GM12878 (cell line): ENCODE measurements around the gene GAB1. TPM values are rescaled to one million over a fixed set of nuclear protein-coding genes. Genes with fewer than 3 reads are reported as not detected.

ENCODE experiments used
- ATAC-seq: fragments of 200-7000 bp; cut with Tn5 transposase; 3 replicates; pipeline ENCODE4 v1.9.1; 2020; ENCODE audit warnings: mild to moderate bottlenecking, moderate library complexity
- BruUV-seq: library from RNA; stranded (reverse); fragments of 400-500 nt; replicated peaks from 2 replicates; lab custom pipeline; 2021; lab: Mats Ljungman, UMichigan
- CTCF ChIA-PET: fragments of 300-600 bp; sonication (Branson Sonifier 250); formaldehyde crosslinking; extraction: SDS; loops from one replicate; lab custom pipeline; 2021; ENCODE audit warnings: inconsistent platforms; lab: Yijun Ruan, JAX
- POLR2A ChIA-PET: fragments of 350-600 bp; formaldehyde crosslinking; extraction: SDS; loops from one replicate; lab custom pipeline; 2021; ENCODE audit warnings: inconsistent platforms; lab: Charles Lee
- RAD21 ChIA-PET: fragments of 300-600 bp; sonication (Branson Sonifier 250); formaldehyde crosslinking; loops from one replicate; lab custom pipeline; 2023; ENCODE audit warnings: antibody characterized with exemption; ENCODE audit not compliant: unreplicated experiment; lab: Charles Lee
- SMC1A ChIA-PET: fragments of 300-600 bp; sonication (Branson Sonifier 250); formaldehyde crosslinking; loops from one replicate; lab custom pipeline; 2023; ENCODE audit not compliant: unreplicated experiment, uncharacterized antibody; lab: Charles Lee
- DNase-seq: peaks from one replicate; pipeline ENCODE4 v3.0.0-alpha.2; 2011; ENCODE audit warnings: low read depth, low spot score
- FAIRE-seq: peaks from 3 replicates; lab custom pipeline; 2011; peaks lifted over from hg19 to GRCh38; lab: Jason Lieb, UNC
- H2AFZ ChIP-seq: 2 replicates; pipeline ENCODE4 v1.6.0; 2011; ENCODE audit warnings: low read depth, low read length, control low read depth; ENCODE audit not compliant: control insufficient read depth
- H3K27ac ChIP-seq: 2 replicates; pipeline ENCODE4 v1.5.1; 2011; ENCODE audit warnings: control low read depth; ENCODE audit not compliant: control insufficient read depth, insufficient read depth
- H3K27me3 ChIP-seq, 2 experiments: replicated peaks in 1 of 2; 2 replicates each; pipeline versions ENCODE4 v1.6.0 to v1.6.1; 2011; ENCODE audit warnings: low read length in 1 of 2; ENCODE audit not compliant: control insufficient read depth in 2 of 2, insufficient read depth in 2 of 2
- H3K36me3 ChIP-seq, 2 experiments: 2 replicates each; pipeline ENCODE4 v1.5.1; 2011; ENCODE audit warnings: low read length in 1 of 2; ENCODE audit not compliant: control insufficient read depth in 2 of 2, insufficient read depth in 2 of 2
- H3K4me1 ChIP-seq: 2 replicates; pipeline ENCODE4 v1.6.1; 2011; ENCODE audit warnings: mild to moderate bottlenecking, low read length, moderate library complexity, mixed read lengths; ENCODE audit not compliant: control insufficient read depth, insufficient read depth
- H3K4me2 ChIP-seq: 2 replicates; pipeline ENCODE4 v1.6.0; 2011; ENCODE audit warnings: control low read depth; ENCODE audit not compliant: control insufficient read depth, insufficient read depth
- H3K4me3 ChIP-seq: fragments of 200-600 bp; sonication (generic); 2 replicates; pipeline ENCODE4 v1.5.1; 2016
- H3K79me2 ChIP-seq: 2 replicates; pipeline ENCODE4 v1.6.0; 2011; ENCODE audit warnings: low read length; ENCODE audit not compliant: control insufficient read depth, insufficient read depth
- H3K9ac ChIP-seq: 2 replicates; pipeline ENCODE4 v1.8.0; 2011; ENCODE audit warnings: low read length, control low read depth, mixed read lengths; ENCODE audit not compliant: control insufficient read depth, insufficient read depth
- H3K9me3 ChIP-seq: replicated peaks from 3 replicates; pipeline ENCODE4 v1.5.1; 2011; ENCODE audit warnings: mild to moderate bottlenecking, low read length; ENCODE audit not compliant: control insufficient read depth, insufficient read depth
- H4K20me1 ChIP-seq: 2 replicates; pipeline ENCODE4 v1.6.0; 2011; ENCODE audit not compliant: control insufficient read depth, insufficient read depth
- ASH2L ChIP-seq: fragments of 300-600, 200-600 bp; sonication (generic); IDR thresholded peaks from 2 replicates; pipeline ENCODE4 v1.6.1; 2017; ENCODE audit warnings: low read depth, mild to moderate bottlenecking, borderline replicate concordance
- BMI1 ChIP-seq: fragments of 450-650 bp; IDR thresholded peaks from 2 replicates; pipeline ENCODE4 v1.6.1; 2016; ENCODE audit warnings: mild to moderate bottlenecking, moderate library complexity, borderline replicate concordance
- CHD4 ChIP-seq: fragments of 200-600 bp; sonication (generic); IDR thresholded peaks from 2 replicates; pipeline ENCODE4 v1.6.1; 2016; ENCODE audit warnings: mild to moderate bottlenecking
- E2F4 ChIP-seq: IDR thresholded peaks from 2 replicates; pipeline ENCODE4 v1.6.1; 2012; ENCODE audit warnings: low read depth, low read length, improper control_type of control experiment
- EED ChIP-seq: sonication (generic); IDR thresholded peaks from 2 replicates; pipeline ENCODE4 v1.6.1; 2016; ENCODE audit warnings: antibody characterized with exemption, low read depth
- GATAD2B ChIP-seq: fragments of 450-650 bp; conservative IDR thresholded peaks from 2 replicates; pipeline ENCODE4 v1.6.1; 2017; ENCODE audit warnings: low read depth, mild to moderate bottlenecking, moderate library complexity
- HDAC2 ChIP-seq: fragments of 200-600 bp; sonication (generic); IDR thresholded peaks from 2 replicates; pipeline ENCODE4 v1.6.1; 2017
- MEF2B ChIP-seq: fragments of 450-650 bp; IDR thresholded peaks from 2 replicates; pipeline ENCODE4 v1.6.1; 2018; ENCODE audit warnings: mild to moderate bottlenecking, moderate library complexity; ENCODE audit not compliant: partially characterized antibody, poor library complexity, severe bottlenecking
- MTA3 ChIP-seq: IDR thresholded peaks from 2 replicates; pipeline ENCODE4 v1.6.1; 2012; ENCODE audit warnings: low read length, inconsistent platforms, borderline replicate concordance
- MYC ChIP-seq: IDR thresholded peaks from 2 replicates; pipeline ENCODE4 v1.6.1; 2011; ENCODE audit warnings: mild to moderate bottlenecking, low read length, moderate library complexity, inconsistent platforms; ENCODE audit not compliant: insufficient read depth, insufficient replicate concordance, insufficient read length, severe bottlenecking
- NFYA ChIP-seq: IDR thresholded peaks from 2 replicates; pipeline ENCODE4 v1.6.1; 2011; ENCODE audit warnings: low read depth, mild to moderate bottlenecking, low read length, improper control_type of control experiment, borderline replicate concordance
- PAX5 ChIP-seq: IDR thresholded peaks from 2 replicates; pipeline ENCODE4 v1.6.1; 2011; ENCODE audit warnings: low read depth, low read length, borderline replicate concordance
- POU2F2 ChIP-seq: IDR thresholded peaks from 3 replicates; pipeline ENCODE4 v1.6.1; 2011; ENCODE audit warnings: low read depth, mild to moderate bottlenecking, low read length, borderline replicate concordance
- SMAD5 ChIP-seq: IDR thresholded peaks from 2 replicates; pipeline ENCODE4 v1.6.1; 2016; ENCODE audit warnings: antibody characterized with exemption, low read depth
- SMARCA5 ChIP-seq: fragments of 450-650 bp; IDR thresholded peaks from 2 replicates; pipeline ENCODE4 v1.6.1; 2017; ENCODE audit warnings: mild to moderate bottlenecking
- SREBF1 ChIP-seq: IDR thresholded peaks from 2 replicates; pipeline ENCODE4 v1.6.1; 2012; ENCODE audit warnings: mild to moderate bottlenecking, low read length
- STAT3 ChIP-seq: IDR thresholded peaks from 2 replicates; pipeline ENCODE4 v1.6.1; 2011; ENCODE audit warnings: low read depth, low read length, improper control_type of control experiment
- ZZZ3 ChIP-seq: IDR thresholded peaks from 2 replicates; pipeline ENCODE4 v1.6.1; 2011; ENCODE audit warnings: low read depth; ENCODE audit not compliant: control insufficient read depth, insufficient read length
- WGBS: methylation state at CpG from one replicate; pipeline ENCODE4 v1.1.6; 2016; ENCODE audit warnings: low lambda C conversion rate; ENCODE audit not compliant: insufficient replicate concordance, insufficient coverage; ENCODE audit errors: missing lambda C conversion rate; 5-methylcytosine and 5-hydroxymethylcytosine counted together
- in situ Hi-C: fragments of 300-500 bp; cut with MboI; formaldehyde crosslinking; loops from 9 replicates; pipeline ENCODE4 v1.14.3; 2018; ENCODE audit warnings: mixed read lengths
- intact Hi-C: fragments of 100-400 bp; cut with micrococcal nuclease; formaldehyde crosslinking; loops from one replicate; pipeline ENCODE4 v1.14.2; 2022; ENCODE audit not compliant: unreplicated experiment
- polyA plus RNA-seq, 11 experiments: library from polyadenylated mRNA; depleted of rRNA in 4 of 11; unstranded in 6 of 11; stranded (reverse) in 5 of 11; fragments of >200 nt; fragmentation: Nextera tagmentation in 4 of 11; fragmentation: Illumina TruSeq in 1 of 11; extraction: Ambion mirVana in 4 of 11; extraction: Trizol in 1 of 11; gene quantifications; 1 replicate in 1 of 11; 2 replicates in 10 of 11; pipeline versions ENCODE4 v1.2.1 to v1.2.3, GENCODE V29; 2011 to 2016; ENCODE audit warnings: inconsistent platforms in 2 of 11, missing spikeins in 2 of 11, low read depth in 1 of 11
- total RNA-seq, 4 experiments: library from RNA; depleted of rRNA in 3 of 4; stranded (reverse); fragments of >200 nt in 3 of 4; fragmentation: Illumina TruSeq in 1 of 4; extraction: Trizol in 1 of 4; gene quantifications; 2 replicates each; pipeline versions ENCODE4 v1.2.1 to v1.2.3, GENCODE V29; 2013 to 2021

The GAB1 gene
- total and polyA plus RNA-seq, 10 of the 15 experiments (the other 5 are each of a cell fraction or from before 2014, with no cell fraction given), result 0.37 to 5.3 (median 3.2) TPM

- Histone ChIP-seq H3K4me1 (no peaks in the 10 kb centered on the region), H3K4me2 (no peak overlapping the region), H3K27me3 (no peaks in the 10 kb centered on the region; a peak in 1 of 4 replicates), H2AFZ (no peak overlapping the region), H4K20me1 (no peaks in the 10 kb centered on the region), H3K79me2 (no peaks in the 10 kb centered on the region), H3K9me3 (no peaks in the 10 kb centered on the region; the same call in 2 of the 3 replicates), H3K4me3 (no peak overlapping the region), H3K27ac (no peak overlapping the region), H3K36me3 (no peaks in the 10 kb centered on the region), H3K9ac (no peak overlapping the region)
- ATAC-seq (no peak; the same call in 2 of the 3 replicates), DNase-seq (no peak), FAIRE-seq (no peak)
- ChIA-PET SMC1A (interaction anchor here (1.6 kb wide), 1 partner anchor 21 kb away, joined by 3 read pairs; no protein-coding TSS in a partner anchor), POLR2A (interaction anchor here (0.5 kb wide), 1 partner anchor 15 kb away, joined by 5 read pairs; no protein-coding TSS in a partner anchor), CTCF (interaction anchor here (1.0 to 1.6 kb wide), 3 partner anchors 9 to 372 kb away, joined by 3 to 8 read pairs (median 5); no protein-coding TSS in a partner anchor), RAD21 (no interaction called here)
- WGBS, result 56% methylated on average over 3 of the region's 3 CpGs
- intact Hi-C loops (loop anchor here (10.0 kb wide), 1 partner anchor 604 kb away; no protein-coding TSS in a partner anchor), in situ Hi-C loops (loop anchor here (5.0 kb wide), 1 partner anchor 281 kb away; no protein-coding TSS in a partner anchor)
- no peak for TF ChIP-seq NFYA
- no TSS peak for BruUV-seq
Measured at GRCh38 chr4:143488687-143489086, 152.0 kb downstream of the GAB1 start.

- no peaks in the 10 kb centered on the region; a peak in 1 of 4 replicates for H3K27me3 ChIP-seq
- no peaks in the 10 kb centered on the region for H3K36me3 ChIP-seq
- ATAC-seq (no peak), DNase-seq (no peak), FAIRE-seq (no peak)
- TF ChIP-seq GATAD2B (no peak), PAX5 (no peak), SMAD5 (no peak), E2F4 (no peak), SREBF1 (no peak), MYC (no peak), STAT3 (no peak), HDAC2 (no peak), MEF2B (no peak), ZZZ3 (no peak), CHD4 (no peak), ASH2L (no peak), EED (no peak), SMARCA5 (no peak), BMI1 (no peak), POU2F2 (no peak), MTA3 (no peak)
- ChIA-PET RAD21 (no interaction called here), CTCF (interaction anchor here (0.8 to 1.6 kb wide), 4 partner anchors 9 to 282 kb away, joined by 3 to 5 read pairs (median 4); no protein-coding TSS in a partner anchor), POLR2A (interaction anchor here (0.5 kb wide), 1 partner anchor 15 kb away, joined by 5 read pairs; no protein-coding TSS in a partner anchor), SMC1A (interaction anchor here (1.0 to 1.6 kb wide), 3 partner anchors 11 to 88 kb away, joined by 3 to 4 read pairs (median 3); no protein-coding TSS in a partner anchor)
- no peak overlapping the region for H3K4me2 ChIP-seq
- H3K27ac ChIP-seq, result no peak overlapping the region
- in situ Hi-C loops (loop anchor here (5.0 kb wide), 1 partner anchor 282 kb away; no protein-coding TSS in a partner anchor), intact Hi-C loops (loop anchor here (10.0 kb wide), 1 partner anchor 604 kb away; no protein-coding TSS in a partner anchor)
- no TSS peak for BruUV-seq
- H4K20me1 ChIP-seq, result no peaks in the 10 kb centered on the region
- no peak overlapping the region for H3K9ac ChIP-seq
- no peak overlapping the region for H3K4me3 ChIP-seq
- H3K4me1 ChIP-seq, result no peaks in the 10 kb centered on the region
- H3K79me2 ChIP-seq, result no peaks in the 10 kb centered on the region
- H2AFZ ChIP-seq, result no peak overlapping the region
- 63% methylated on average over 2 of the region's 2 CpGs for WGBS
- H3K9me3 ChIP-seq, result no peaks in the 10 kb centered on the region; the same call in 2 of the 3 replicates
Measured at GRCh38 chr4:143489106-143489505, 152.4 kb downstream of the GAB1 start.
